Measurements from ENCODE around the gene DYNLT4. TPM values are rescaled to one million over a fixed set of nuclear protein-coding genes. Genes with fewer than 3 reads are reported as not detected.

The DYNLT4 gene
- total and polyA plus RNA-seq, 4 donors = 0.29 to 0.50 TPM; not detected in 2

DNA sequence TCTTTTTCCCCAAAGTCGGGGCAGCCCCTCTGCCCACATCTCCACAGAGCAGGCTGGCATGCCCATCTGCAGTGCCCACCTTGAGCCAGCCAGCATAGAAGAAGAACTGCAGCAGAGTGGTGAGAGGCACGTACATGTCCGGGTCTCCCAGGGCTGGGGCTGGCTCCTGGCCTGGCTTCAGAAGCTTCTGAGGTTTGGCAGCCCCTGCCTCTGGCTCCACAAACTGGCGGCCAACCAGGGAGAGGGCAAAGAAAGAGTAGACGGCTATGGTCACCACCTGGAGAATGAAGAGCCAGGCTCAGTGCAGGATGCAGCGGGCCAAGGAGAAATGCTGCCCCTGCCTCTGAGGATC lies 22.1 kb downstream of the DYNLT4 start:
- no peak for DNase-seq (ENCODE audit: low spot score)
- no peak for TF ChIP-seq NR2F2 (IDR thresholded peaks at IDR 0.05)
- TF ChIP-seq, protein P1, sequence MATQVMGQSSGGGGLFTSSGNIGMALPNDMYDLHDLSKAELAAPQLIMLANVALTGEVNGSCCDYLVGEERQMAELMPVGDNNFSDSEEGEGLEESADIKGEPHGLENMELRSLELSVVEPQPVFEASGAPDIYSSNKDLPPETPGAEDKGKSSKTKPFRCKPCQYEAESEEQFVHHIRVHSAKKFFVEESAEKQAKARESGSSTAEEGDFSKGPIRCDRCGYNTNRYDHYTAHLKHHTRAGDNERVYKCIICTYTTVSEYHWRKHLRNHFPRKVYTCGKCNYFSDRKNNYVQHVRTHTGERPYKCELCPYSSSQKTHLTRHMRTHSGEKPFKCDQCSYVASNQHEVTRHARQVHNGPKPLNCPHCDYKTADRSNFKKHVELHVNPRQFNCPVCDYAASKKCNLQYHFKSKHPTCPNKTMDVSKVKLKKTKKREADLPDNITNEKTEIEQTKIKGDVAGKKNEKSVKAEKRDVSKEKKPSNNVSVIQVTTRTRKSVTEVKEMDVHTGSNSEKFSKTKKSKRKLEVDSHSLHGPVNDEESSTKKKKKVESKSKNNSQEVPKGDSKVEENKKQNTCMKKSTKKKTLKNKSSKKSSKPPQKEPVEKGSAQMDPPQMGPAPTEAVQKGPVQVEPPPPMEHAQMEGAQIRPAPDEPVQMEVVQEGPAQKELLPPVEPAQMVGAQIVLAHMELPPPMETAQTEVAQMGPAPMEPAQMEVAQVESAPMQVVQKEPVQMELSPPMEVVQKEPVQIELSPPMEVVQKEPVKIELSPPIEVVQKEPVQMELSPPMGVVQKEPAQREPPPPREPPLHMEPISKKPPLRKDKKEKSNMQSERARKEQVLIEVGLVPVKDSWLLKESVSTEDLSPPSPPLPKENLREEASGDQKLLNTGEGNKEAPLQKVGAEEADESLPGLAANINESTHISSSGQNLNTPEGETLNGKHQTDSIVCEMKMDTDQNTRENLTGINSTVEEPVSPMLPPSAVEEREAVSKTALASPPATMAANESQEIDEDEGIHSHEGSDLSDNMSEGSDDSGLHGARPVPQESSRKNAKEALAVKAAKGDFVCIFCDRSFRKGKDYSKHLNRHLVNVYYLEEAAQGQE (IDR thresholded peaks at IDR 0.05) = no peak
- no peak for TF ChIP-seq HNF4A (conservative IDR thresholded peaks at IDR 0.05)
- no peak for TF ChIP-seq RXRA (IDR thresholded peaks at IDR 0.05)
- TF ChIP-seq SP1 (IDR thresholded peaks at IDR 0.05) = no peak
- no peak for TF ChIP-seq TAF1 (conservative IDR thresholded peaks at IDR 0.05)
- TF ChIP-seq, protein P2, sequence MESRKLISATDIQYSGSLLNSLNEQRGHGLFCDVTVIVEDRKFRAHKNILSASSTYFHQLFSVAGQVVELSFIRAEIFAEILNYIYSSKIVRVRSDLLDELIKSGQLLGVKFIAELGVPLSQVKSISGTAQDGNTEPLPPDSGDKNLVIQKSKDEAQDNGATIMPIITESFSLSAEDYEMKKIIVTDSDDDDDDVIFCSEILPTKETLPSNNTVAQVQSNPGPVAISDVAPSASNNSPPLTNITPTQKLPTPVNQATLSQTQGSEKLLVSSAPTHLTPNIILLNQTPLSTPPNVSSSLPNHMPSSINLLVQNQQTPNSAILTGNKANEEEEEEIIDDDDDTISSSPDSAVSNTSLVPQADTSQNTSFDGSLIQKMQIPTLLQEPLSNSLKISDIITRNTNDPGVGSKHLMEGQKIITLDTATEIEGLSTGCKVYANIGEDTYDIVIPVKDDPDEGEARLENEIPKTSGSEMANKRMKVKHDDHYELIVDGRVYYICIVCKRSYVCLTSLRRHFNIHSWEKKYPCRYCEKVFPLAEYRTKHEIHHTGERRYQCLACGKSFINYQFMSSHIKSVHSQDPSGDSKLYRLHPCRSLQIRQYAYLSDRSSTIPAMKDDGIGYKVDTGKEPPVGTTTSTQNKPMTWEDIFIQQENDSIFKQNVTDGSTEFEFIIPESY (IDR thresholded peaks at IDR 0.05) = no peak
- TF ChIP-seq, protein P3, sequence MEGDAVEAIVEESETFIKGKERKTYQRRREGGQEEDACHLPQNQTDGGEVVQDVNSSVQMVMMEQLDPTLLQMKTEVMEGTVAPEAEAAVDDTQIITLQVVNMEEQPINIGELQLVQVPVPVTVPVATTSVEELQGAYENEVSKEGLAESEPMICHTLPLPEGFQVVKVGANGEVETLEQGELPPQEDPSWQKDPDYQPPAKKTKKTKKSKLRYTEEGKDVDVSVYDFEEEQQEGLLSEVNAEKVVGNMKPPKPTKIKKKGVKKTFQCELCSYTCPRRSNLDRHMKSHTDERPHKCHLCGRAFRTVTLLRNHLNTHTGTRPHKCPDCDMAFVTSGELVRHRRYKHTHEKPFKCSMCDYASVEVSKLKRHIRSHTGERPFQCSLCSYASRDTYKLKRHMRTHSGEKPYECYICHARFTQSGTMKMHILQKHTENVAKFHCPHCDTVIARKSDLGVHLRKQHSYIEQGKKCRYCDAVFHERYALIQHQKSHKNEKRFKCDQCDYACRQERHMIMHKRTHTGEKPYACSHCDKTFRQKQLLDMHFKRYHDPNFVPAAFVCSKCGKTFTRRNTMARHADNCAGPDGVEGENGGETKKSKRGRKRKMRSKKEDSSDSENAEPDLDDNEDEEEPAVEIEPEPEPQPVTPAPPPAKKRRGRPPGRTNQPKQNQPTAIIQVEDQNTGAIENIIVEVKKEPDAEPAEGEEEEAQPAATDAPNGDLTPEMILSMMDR (IDR thresholded peaks at IDR 0.05; ENCODE audit: low read depth, low read length, missing input control) = no peak
- TF ChIP-seq, protein P4, sequence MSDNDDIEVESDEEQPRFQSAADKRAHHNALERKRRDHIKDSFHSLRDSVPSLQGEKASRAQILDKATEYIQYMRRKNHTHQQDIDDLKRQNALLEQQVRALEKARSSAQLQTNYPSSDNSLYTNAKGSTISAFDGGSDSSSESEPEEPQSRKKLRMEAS (IDR thresholded peaks at IDR 0.05) = no peak
- no peaks in the 10 kb centered on the region for H3K27me3 ChIP-seq (ENCODE audit: control insufficient read depth in 4 of 4, insufficient read depth in 4 of 4, low read length in 3 of 4)
- 91% methylated on average over 6 of the region's 6 CpGs for WGBS
- H3K36me3 ChIP-seq (ENCODE audit: control insufficient read depth in 4 of 4, insufficient read depth in 3 of 4, low read depth in 1 of 4, low read length in 3 of 4) = peaks cover 0 to 6% (median 2%) of the 10 kb centered on the region in 4 donors
- peaks cover 6 to 21% (median 13%) of the 10 kb centered on the region in 4 donors for H3K4me1 ChIP-seq (ENCODE audit: control insufficient read depth in 4 of 4, insufficient read depth in 4 of 4, low read length in 3 of 4)
- no peak overlapping the region for H3K27ac ChIP-seq (ENCODE audit: low read depth in 1 of 2, low read length in 2 of 2)
- H3K4me3 ChIP-seq (ENCODE audit: low read depth in 1 of 3, low read length in 3 of 3) = no peak overlapping the region
- no peak overlapping the region for H3K9ac ChIP-seq (ENCODE audit: low read depth in 1 of 2, low read length in 2 of 2)
- H3K9me3 ChIP-seq (ENCODE audit: control insufficient read depth in 4 of 4, low read length in 3 of 4) = no peaks in the 10 kb centered on the region

DNA sequence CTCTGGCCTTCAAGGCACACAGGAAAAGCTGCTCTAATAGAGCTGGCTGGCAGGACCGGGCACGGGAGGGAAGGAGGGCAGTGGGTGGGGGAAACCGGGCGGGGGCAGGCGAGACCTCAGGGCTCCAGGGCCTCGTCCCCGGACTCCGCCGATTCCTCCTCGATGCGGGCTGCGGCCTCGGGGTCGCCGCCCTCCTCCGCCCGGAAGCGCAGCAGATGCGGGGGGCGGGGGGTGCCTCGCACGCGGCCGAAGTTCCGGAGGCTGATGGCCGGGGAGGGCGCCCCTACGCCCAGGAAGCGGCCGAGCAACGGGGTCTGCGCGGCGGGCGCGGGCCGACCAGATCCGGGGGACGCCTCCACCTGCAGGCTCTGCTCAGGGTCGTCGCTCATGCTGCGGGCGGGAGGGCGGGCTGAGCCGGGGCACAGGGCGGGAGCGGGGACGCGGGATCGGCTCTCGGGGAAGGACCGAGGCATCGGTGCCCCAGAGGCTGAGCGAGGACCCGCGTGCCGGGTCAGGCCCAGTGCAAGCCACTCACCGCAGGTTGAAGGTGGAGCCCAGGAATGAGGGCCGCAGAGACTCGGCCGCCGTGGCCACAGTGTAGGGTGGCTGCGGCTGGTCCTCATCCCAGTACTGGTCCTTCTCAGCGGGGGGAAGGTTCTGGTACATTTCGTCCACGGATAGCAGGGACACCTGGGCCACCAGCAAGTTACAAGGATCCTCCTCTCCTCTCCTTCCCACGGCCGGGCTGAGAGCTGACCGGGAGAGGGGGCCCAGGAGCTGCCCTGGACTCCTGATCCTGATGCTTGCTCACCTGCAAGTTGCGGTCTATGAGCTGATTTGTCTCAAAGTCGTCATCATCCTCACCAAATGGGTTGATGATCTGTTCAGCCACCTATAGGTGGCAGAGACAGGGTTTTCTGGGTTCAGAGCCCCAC lies 22.8 kb downstream of the DYNLT4 start:
- peaks cover 6 to 21% (median 13%) of the 10 kb centered on the region in 4 donors for H3K4me1 ChIP-seq (ENCODE audit: control insufficient read depth in 4 of 4, insufficient read depth in 4 of 4, low read length in 3 of 4)
- no peak for DNase-seq (ENCODE audit: low spot score)
- H3K4me3 ChIP-seq (ENCODE audit: low read depth in 1 of 3, low read length in 3 of 3) = peak overlapping the region in 1 of 3 donors; percentile 52
- no peak overlapping the region for H3K27ac ChIP-seq (ENCODE audit: low read depth in 1 of 2, low read length in 2 of 2)
- peak overlapping the region in 1 of 2 donors; percentile 39 for H3K9ac ChIP-seq (ENCODE audit: low read depth in 1 of 2, low read length in 2 of 2)
- no peaks in the 10 kb centered on the region for H3K27me3 ChIP-seq (ENCODE audit: control insufficient read depth in 4 of 4, insufficient read depth in 4 of 4, low read length in 3 of 4)
- peaks cover 0 to 8% (median 4%) of the 10 kb centered on the region in 4 donors for H3K36me3 ChIP-seq (ENCODE audit: control insufficient read depth in 4 of 4, insufficient read depth in 3 of 4, low read depth in 1 of 4, low read length in 3 of 4)
- H3K9me3 ChIP-seq (ENCODE audit: control insufficient read depth in 4 of 4, low read length in 3 of 4) = no peaks in the 10 kb centered on the region
- 11% methylated on average over 71 of the region's 71 CpGs for WGBS
- TF ChIP-seq RXRA (IDR thresholded peaks at IDR 0.05) (no peak), FOXA1 (IDR thresholded peaks at IDR 0.05) (no peak), GABPA (IDR thresholded peaks at IDR 0.05 in 1 of 2, conservative IDR thresholded peaks at IDR 0.05 in 1 of 2) (no peak), EGR1 (IDR thresholded peaks at IDR 0.05; ENCODE audit: low read depth in 2 of 2) (no peak), HNF4A (conservative IDR thresholded peaks at IDR 0.05) (no peak), RAD21 (IDR thresholded peaks at IDR 0.05) (no peak), HNF4G (IDR thresholded peaks at IDR 0.05) (no peak), SP1 (IDR thresholded peaks at IDR 0.05) (no peak), FOXA2 (IDR thresholded peaks at IDR 0.05) (no peak), NR2F2 (IDR thresholded peaks at IDR 0.05) (no peak)
- TF ChIP-seq, protein P4 (IDR thresholded peaks at IDR 0.05) = no peak
- TF ChIP-seq, protein P2 (IDR thresholded peaks at IDR 0.05) = no peak
- TF ChIP-seq, protein P1 (IDR thresholded peaks at IDR 0.05) = no peak
